Nephron progenitor cell (in vitro differentiated cells): Measurements from ENCODE around the gene SFR1.

Source experiments
- DNase-seq: peaks from one replicate; pipeline ENCODE4 v3.0.0; 2021
- H3K27ac Mint-ChIP-seq: 2 replicates; pipeline ENCODE4 v1.8.0; 2021; ENCODE audit warnings: mild to moderate bottlenecking, moderate library complexity, mixed read lengths
- H3K27me3 Mint-ChIP-seq: 2 replicates; pipeline ENCODE4 v1.8.0; 2021; ENCODE audit warnings: mild to moderate bottlenecking, low read depth, mixed read lengths; ENCODE audit not compliant: poor library complexity
- H3K36me3 Mint-ChIP-seq: 2 replicates; pipeline ENCODE4 v1.8.0; 2021; ENCODE audit warnings: low read depth, mixed read lengths
- H3K4me1 Mint-ChIP-seq: 2 replicates; pipeline ENCODE4 v1.8.0; 2021; ENCODE audit warnings: mixed read lengths
- H3K4me3 Mint-ChIP-seq: 2 replicates; pipeline ENCODE4 v1.8.0; 2021; ENCODE audit warnings: mild to moderate bottlenecking, moderate library complexity, mixed read lengths
- H3K9me3 Mint-ChIP-seq: 2 replicates; pipeline ENCODE4 v1.8.0; 2021; ENCODE audit warnings: mild to moderate bottlenecking, moderate library complexity, mixed read lengths
- CTCF ChIP-seq: fragments of 200-600 bp; sonication (generic); IDR thresholded peaks from 2 replicates; pipeline ENCODE4 v1.5.0; 2021; ENCODE audit warnings: antibody characterized with exemption

SFR1 gene

GRCh38 chr10:104139221-104139620, 17.2 kb downstream of the SFR1 start:
- H3K4me3 Mint-ChIP-seq, result no peak overlapping the region
- DNase-seq, result no peak
- H3K27ac Mint-ChIP-seq, result no peak overlapping the region
- no peak for TF ChIP-seq CTCF
- no peaks in the 10 kb centered on the region for H3K36me3 Mint-ChIP-seq
- H3K27me3 Mint-ChIP-seq, result no peaks in the 10 kb centered on the region
- H3K4me1 Mint-ChIP-seq, result peaks cover 5% of the 10 kb centered on the region
- H3K9me3 Mint-ChIP-seq, result peaks cover 7% of the 10 kb centered on the region

- H3K27me3 Mint-ChIP-seq, result no peaks in the 10 kb centered on the region
- no peaks in the 10 kb centered on the region for H3K36me3 Mint-ChIP-seq
- peaks cover 5% of the 10 kb centered on the region for H3K4me1 Mint-ChIP-seq
- peaks cover 7% of the 10 kb centered on the region for H3K9me3 Mint-ChIP-seq
- DNase-seq, result no peak
- no peak overlapping the region for H3K27ac Mint-ChIP-seq
- no peak for TF ChIP-seq CTCF
- H3K4me3 Mint-ChIP-seq, result no peak overlapping the region
Observed at GRCh38 chr10:104142081-104142480, 20.1 kb downstream of the SFR1 start.

GRCh38 chr10:104143829-104144228, 21.9 kb downstream of the SFR1 start:
- H3K27ac Mint-ChIP-seq, result no peak overlapping the region
- no peak for TF ChIP-seq CTCF
- H3K36me3 Mint-ChIP-seq, result no peaks in the 10 kb centered on the region
- H3K27me3 Mint-ChIP-seq, result no peaks in the 10 kb centered on the region
- no peak for DNase-seq
- H3K4me3 Mint-ChIP-seq, result no peak overlapping the region
- peaks cover 10% of the 10 kb centered on the region for H3K4me1 Mint-ChIP-seq
- peaks cover 6% of the 10 kb centered on the region for H3K9me3 Mint-ChIP-seq

- H3K27me3 Mint-ChIP-seq, result no peaks in the 10 kb centered on the region
- peaks cover 6% of the 10 kb centered on the region for H3K9me3 Mint-ChIP-seq
- H3K4me3 Mint-ChIP-seq, result no peak overlapping the region
- no peak overlapping the region for H3K27ac Mint-ChIP-seq
- no peak for TF ChIP-seq CTCF
- no peak for DNase-seq
- peaks cover 10% of the 10 kb centered on the region for H3K4me1 Mint-ChIP-seq
- H3K36me3 Mint-ChIP-seq, result peaks cover 3% of the 10 kb centered on the region
Observed at GRCh38 chr10:104144931-104145330, 23.0 kb downstream of the SFR1 start.

- H3K4me1 Mint-ChIP-seq, result peaks cover 9% of the 10 kb centered on the region
- no peak overlapping the region for H3K27ac Mint-ChIP-seq
- no peak for DNase-seq
- peaks cover 3% of the 10 kb centered on the region for H3K27me3 Mint-ChIP-seq
- TF ChIP-seq CTCF, result no peak
- H3K36me3 Mint-ChIP-seq, result peaks cover 16% of the 10 kb centered on the region
- H3K4me3 Mint-ChIP-seq, result no peak overlapping the region
- H3K9me3 Mint-ChIP-seq, result peaks cover 26% of the 10 kb centered on the region
Observed at GRCh38 chr10:104146882-104147281, 24.9 kb downstream of the SFR1 start.

- peaks cover 3% of the 10 kb centered on the region for H3K27me3 Mint-ChIP-seq
Observed at GRCh38 chr10:104150139-104150538, 28.2 kb downstream of the SFR1 start.

More at GRCh38 chr10:104150139-104150538, 28.2 kb downstream of the SFR1 start:
- no peak for TF ChIP-seq CTCF
- Mint-ChIP-seq H3K4me3 (no peak overlapping the region), H3K9me3 (peaks cover 44% of the 10 kb centered on the region), H3K27ac (no peak overlapping the region), H3K4me1 (peaks cover 5% of the 10 kb centered on the region), H3K36me3 (peaks cover 25% of the 10 kb centered on the region)
- no peak for DNase-seq
